Muscle of back (tissue), 13 donors: ENCODE measurements around the gene RAP1GAP2. TPM values are rescaled to one million over a fixed set of nuclear protein-coding genes. Genes with fewer than 3 reads are reported as not detected.
A peak's percentile ranks its signal among the peaks of the same experiment; 100 is the strongest.
"Not testable (repeated sequence)": the region's sequence is repeated elsewhere in the genome, so short reads cannot be mapped to it uniquely, and the experiment has no call there.

ENCODE experiments used
- DNase-seq, 3 donors: peaks; one replicate each; pipeline versions ENCODE4 v3.0.0 to v3.0.0-alpha.2; 2013
- long read RNA-seq, 9 donors: transcript quantifications; one replicate each; lab custom pipeline, GENCODE V29; 2026
- polyA plus RNA-seq, 10 donors: library from polyadenylated mRNA; unstranded; fragments of 120-200 nt; gene quantifications; one replicate each; pipeline ENCODE4 v1.2.1, GENCODE V29; 2013; ENCODE audit not compliant: insufficient read length in 10 of 10

Gene RAP1GAP2
- 1 to 10 TPM; 1.5 to 3.7 (median 2.7) TPM for polyA plus RNA-seq
- long read RNA-seq, donor 1 = 0 reads
- long read RNA-seq, donor 2, full-length matches to known transcripts = 2 of 2 reads
- long read RNA-seq, donor 2, partial matches to known transcripts = 0 of 2 reads
- long read RNA-seq, donor 2, other reads (novel, unspliced or antisense) = 0 of 2 reads
- long read RNA-seq, donor 3, full-length matches to known transcripts = 1 of 1 reads
- long read RNA-seq, donor 3, partial matches to known transcripts = 0 of 1 reads
- long read RNA-seq, donor 3, other reads (novel, unspliced or antisense) = 0 of 1 reads
- long read RNA-seq, donor 4 = 0 reads
- long read RNA-seq, donor 5, full-length matches to known transcripts = 2 of 2 reads
- long read RNA-seq, donor 5, partial matches to known transcripts = 0 of 2 reads
- long read RNA-seq, donor 5, other reads (novel, unspliced or antisense) = 0 of 2 reads
- long read RNA-seq, donor 6, full-length matches to known transcripts = 5 of 5 reads
- long read RNA-seq, donor 6, partial matches to known transcripts = 0 of 5 reads
- long read RNA-seq, donor 6, other reads (novel, unspliced or antisense) = 0 of 5 reads
- long read RNA-seq, donor 7 = 0 reads
- long read RNA-seq, donor 8, full-length matches to known transcripts = 4 of 4 reads
- long read RNA-seq, donor 8, partial matches to known transcripts = 0 of 4 reads
- long read RNA-seq, donor 8, other reads (novel, unspliced or antisense) = 0 of 4 reads
- long read RNA-seq, donor 9, full-length matches to known transcripts = 1 of 1 reads
- long read RNA-seq, donor 9, partial matches to known transcripts = 0 of 1 reads
- long read RNA-seq, donor 9, other reads (novel, unspliced or antisense) = 0 of 1 reads

GRCh38 chr17:2796164-2797125 is at the start of gene RAP1GAP2:
TSS of gene RAP1GAP2 (plus strand) at chr17:2796438. CDS start at chr17:2796528, 90 bp downstream.
- peak in 1 of 3 donors; percentile 34 for DNase-seq

GRCh38 chr17:2749058-2749783 is 47.0 kb upstream of the RAP1GAP2 start, which contains the start of gene CCDC92B:
TSS of gene CCDC92B (minus strand) at chr17:2749652. CDS start at chr17:2735145, 14,507 bp downstream.
- DNase-seq = no peak

GRCh38 chr17:2749784-2750181 is 46.5 kb upstream of the RAP1GAP2 start:
- DNase-seq = peak; percentile 49 to 87 (median 85)

GRCh38 chr17:2750721-2751120 is 45.5 kb upstream of the RAP1GAP2 start:
- DNase-seq = no peak

GRCh38 chr17:2751491-2751890 is 44.7 kb upstream of the RAP1GAP2 start:
- DNase-seq = no peak

GRCh38 chr17:2755891-2756724 is 40.1 kb upstream of the RAP1GAP2 start:
- DNase-seq = no peak

- no peak for DNase-seq
These were observed 37.4 kb upstream of the RAP1GAP2 start for GRCh38 chr17:2758870-2759269.

- no peak for DNase-seq
These were observed 26.1 kb upstream of the RAP1GAP2 start for GRCh38 chr17:2770129-2770528.

- no peak for DNase-seq
These were observed 21.0 kb upstream of the RAP1GAP2 start for GRCh38 chr17:2775206-2775605.

- DNase-seq = no peak
These were observed 19.5 kb upstream of the RAP1GAP2 start for GRCh38 chr17:2776589-2777241.

- no peak for DNase-seq
These were observed 18.9 kb upstream of the RAP1GAP2 start for GRCh38 chr17:2777242-2777867.

GRCh38 chr17:2778489-2778888 is 17.7 kb upstream of the RAP1GAP2 start:
- DNase-seq = no peak

- DNase-seq = no peak
These were observed 16.7 kb upstream of the RAP1GAP2 start for GRCh38 chr17:2779545-2779944.

- no peak for DNase-seq
These were observed 16.0 kb upstream of the RAP1GAP2 start for GRCh38 chr17:2780256-2780655.

- DNase-seq = no peak
These were observed 15.2 kb upstream of the RAP1GAP2 start for GRCh38 chr17:2780931-2781454.

GRCh38 chr17:2781598-2781997 is 14.6 kb upstream of the RAP1GAP2 start:
- not testable (repeated sequence) for DNase-seq

- no peak for DNase-seq
These were observed 14.2 kb upstream of the RAP1GAP2 start for GRCh38 chr17:2782055-2782454.

GRCh38 chr17:2783310-2784030 is 12.8 kb upstream of the RAP1GAP2 start:
- DNase-seq = no peak
